ENCODE measurements around the gene PHGDH. TPM values are rescaled to one million over a fixed set of nuclear protein-coding genes. Genes with fewer than 3 reads are reported as not detected.

Gene PHGDH
- total and polyA plus RNA-seq, 2 donors (not counting 1 experiment from before 2014, with no cell fraction given) = 1.2 to 3.9 TPM

- Histone ChIP-seq H4K20me1 (ENCODE audit: control insufficient read depth, insufficient read depth, low read length, poor library complexity, severe bottlenecking) (no peaks in the 10 kb centered on the region), H3K27ac (ENCODE audit: low read length in 2 of 2) (no peak overlapping the region), H3K4me1 (ENCODE audit: control insufficient read depth in 2 of 2, insufficient read depth in 2 of 2, low read length in 2 of 2) (peaks cover 0 to 3% of the 10 kb centered on the region in 2 donors), H3K9ac (ENCODE audit: low read length) (no peak overlapping the region), H2AFZ (ENCODE audit: insufficient read depth, low read depth, low read length, poor library complexity, severe bottlenecking) (no peak overlapping the region), H3K4me2 (replicated peaks; ENCODE audit: low read depth, low read length, poor library complexity, severe bottlenecking) (no peak overlapping the region), H3K9me3 (ENCODE audit: control extremely low read depth in 1 of 3, control insufficient read depth in 2 of 3, insufficient read depth in 1 of 3, low read length in 2 of 3) (no peaks in the 10 kb centered on the region), H3K79me2 (ENCODE audit: control insufficient read depth, insufficient read depth, low read length) (no peaks in the 10 kb centered on the region), H3K27me3 (replicated peaks in 1 of 4; ENCODE audit: control extremely low read depth in 1 of 4, control insufficient read depth in 3 of 4, insufficient read depth in 4 of 4, low read length in 3 of 4) (peaks cover 0 to 7% (median 0%) of the 10 kb centered on the region in 4 experiments), H3K4me3 (ENCODE audit: control extremely low read depth in 1 of 5, extremely low read depth in 1 of 5, insufficient read depth in 1 of 5, low read depth in 2 of 5, low read length in 4 of 5) (no peak overlapping the region), H3K36me3 (replicated peaks in 1 of 2; ENCODE audit: control extremely low read depth in 1 of 2, control insufficient read depth in 1 of 2, extremely low read depth in 1 of 2, insufficient read depth in 2 of 2, low read length in 1 of 2) (no peaks in the 10 kb centered on the region)
- DNase-seq (no peak), ATAC-seq (ENCODE audit: low read depth) (no peak)
- peaks cover 16% of the 10 kb centered on the region for H3K27me3 Mint-ChIP-seq
- intact Hi-C loops (cut with micrococcal nuclease) = no loop called here
- WGBS (ENCODE audit: insufficient coverage) = 78% methylated on average over 3 of the region's 4 CpGs
- peaks cover 4% of the 10 kb centered on the region for H3K4me1 Mint-ChIP-seq
- no peaks in the 10 kb centered on the region for H3K9me3 Mint-ChIP-seq (ENCODE audit: insufficient read depth)
- TF ChIP-seq, protein P1, sequence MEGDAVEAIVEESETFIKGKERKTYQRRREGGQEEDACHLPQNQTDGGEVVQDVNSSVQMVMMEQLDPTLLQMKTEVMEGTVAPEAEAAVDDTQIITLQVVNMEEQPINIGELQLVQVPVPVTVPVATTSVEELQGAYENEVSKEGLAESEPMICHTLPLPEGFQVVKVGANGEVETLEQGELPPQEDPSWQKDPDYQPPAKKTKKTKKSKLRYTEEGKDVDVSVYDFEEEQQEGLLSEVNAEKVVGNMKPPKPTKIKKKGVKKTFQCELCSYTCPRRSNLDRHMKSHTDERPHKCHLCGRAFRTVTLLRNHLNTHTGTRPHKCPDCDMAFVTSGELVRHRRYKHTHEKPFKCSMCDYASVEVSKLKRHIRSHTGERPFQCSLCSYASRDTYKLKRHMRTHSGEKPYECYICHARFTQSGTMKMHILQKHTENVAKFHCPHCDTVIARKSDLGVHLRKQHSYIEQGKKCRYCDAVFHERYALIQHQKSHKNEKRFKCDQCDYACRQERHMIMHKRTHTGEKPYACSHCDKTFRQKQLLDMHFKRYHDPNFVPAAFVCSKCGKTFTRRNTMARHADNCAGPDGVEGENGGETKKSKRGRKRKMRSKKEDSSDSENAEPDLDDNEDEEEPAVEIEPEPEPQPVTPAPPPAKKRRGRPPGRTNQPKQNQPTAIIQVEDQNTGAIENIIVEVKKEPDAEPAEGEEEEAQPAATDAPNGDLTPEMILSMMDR (IDR thresholded peaks at IDR 0.05) = no peak
- ChIA-PET CTCF (interaction anchor here (1.1 kb wide), 1 partner anchor 10 kb away, joined by 3 read pairs; no protein-coding TSS in a partner anchor), POLR2A (no interaction called here)
- H3K27ac Mint-ChIP-seq = no peak overlapping the region
- no peak overlapping the region for H3K4me3 Mint-ChIP-seq
Measured at GRCh38 chr1:119748040-119748439, 36.3 kb downstream of the PHGDH start.

DNA sequence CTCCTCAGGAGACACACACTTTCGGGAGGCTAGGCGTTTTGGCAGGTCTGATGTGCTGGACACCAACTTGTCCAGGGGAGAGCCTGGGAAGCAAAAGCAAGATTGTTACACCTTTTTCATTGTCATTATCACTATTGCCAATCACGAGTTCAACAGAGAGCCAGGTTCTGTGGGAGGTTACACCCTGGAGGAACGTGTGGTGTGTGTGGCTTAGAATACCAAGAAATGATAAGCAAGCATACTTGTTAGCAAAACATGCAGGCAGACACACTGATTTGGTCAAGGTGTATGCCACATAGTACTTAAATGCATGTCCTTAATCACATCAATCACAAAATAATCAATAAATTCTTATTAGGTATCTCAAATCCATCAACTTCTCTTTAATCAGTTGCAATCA, 40.9 kb downstream of the PHGDH start:
- Histone ChIP-seq H3K9me3 (ENCODE audit: control extremely low read depth in 1 of 3, control insufficient read depth in 2 of 3, insufficient read depth in 1 of 3, low read length in 2 of 3) (peaks cover 0 to 7% (median 0%) of the 10 kb centered on the region in 3 donors), H3K79me2 (ENCODE audit: control insufficient read depth, insufficient read depth, low read length) (no peaks in the 10 kb centered on the region), H3K27me3 (replicated peaks in 1 of 4; ENCODE audit: control extremely low read depth in 1 of 4, control insufficient read depth in 3 of 4, insufficient read depth in 4 of 4, low read length in 3 of 4) (peaks cover 0 to 7% (median 0%) of the 10 kb centered on the region in 4 experiments), H3K36me3 (replicated peaks in 1 of 2; ENCODE audit: control extremely low read depth in 1 of 2, control insufficient read depth in 1 of 2, extremely low read depth in 1 of 2, insufficient read depth in 2 of 2, low read length in 1 of 2) (no peaks in the 10 kb centered on the region), H3K4me1 (ENCODE audit: control insufficient read depth in 2 of 2, insufficient read depth in 2 of 2, low read length in 2 of 2) (no peaks in the 10 kb centered on the region), H4K20me1 (ENCODE audit: control insufficient read depth, insufficient read depth, low read length, poor library complexity, severe bottlenecking) (no peaks in the 10 kb centered on the region), H3K4me2 (replicated peaks; ENCODE audit: low read depth, low read length, poor library complexity, severe bottlenecking) (no peak overlapping the region), H3K9ac (ENCODE audit: low read length) (no peak overlapping the region), H3K27ac (ENCODE audit: low read length in 2 of 2) (no peak overlapping the region), H3K4me3 (ENCODE audit: control extremely low read depth in 1 of 5, extremely low read depth in 1 of 5, insufficient read depth in 1 of 5, low read depth in 2 of 5, low read length in 4 of 5) (no peak overlapping the region), H2AFZ (ENCODE audit: insufficient read depth, low read depth, low read length, poor library complexity, severe bottlenecking) (no peak overlapping the region)
- ChIA-PET CTCF (interaction anchor here (1.3 kb wide), 1 partner anchor 11 kb away, joined by 4 read pairs; no protein-coding TSS in a partner anchor), POLR2A (no interaction called here)
- intact Hi-C loops (cut with micrococcal nuclease) = no loop called here
- ATAC-seq (ENCODE audit: low read depth) (no peak), DNase-seq (no peak)
- TF ChIP-seq, protein P1 (IDR thresholded peaks at IDR 0.05) = no peak
- TF ChIP-seq EZH2 (IDR thresholded peaks at IDR 0.05; ENCODE audit: borderline replicate concordance, insufficient read depth, low read depth, low read length, poor library complexity, severe bottlenecking) = no peak
- WGBS (ENCODE audit: insufficient coverage) = 80% methylated on average over 1 of the region's 4 CpGs
- Mint-ChIP-seq H3K9me3 (ENCODE audit: insufficient read depth) (no peaks in the 10 kb centered on the region), H3K27ac (no peak overlapping the region), H3K27me3 (peaks cover 17% of the 10 kb centered on the region), H3K4me1 (no peaks in the 10 kb centered on the region), H3K4me3 (no peak overlapping the region)
